NB4 (cell line): ENCODE measurements around the gene ANKRD53.

Source experiments
- CTCF ChIP-seq: IDR thresholded peaks from one replicate; pipeline ENCODE4 v1.5.1; 2012; ENCODE audit warnings: low read depth, low read length
- MAX ChIP-seq: IDR thresholded peaks from 2 replicates; pipeline ENCODE4 v1.6.1; 2011; ENCODE audit warnings: low read depth, low read length
- MYC ChIP-seq: IDR thresholded peaks from 2 replicates; pipeline ENCODE4 v1.6.1; 2011; ENCODE audit warnings: low read depth, low read length
- POLR2A ChIP-seq: IDR thresholded peaks from 2 replicates; pipeline ENCODE4 v1.6.1; 2011; ENCODE audit warnings: mild to moderate bottlenecking; ENCODE audit not compliant: insufficient read length; ENCODE audit errors: extremely low read depth

GRCh38 chr2:70984228-70984575 lies 5.8 kb downstream of the ANKRD53 start:
- TF ChIP-seq CTCF (no peak), POLR2A (no peak), MYC (no peak), MAX (no peak)
